Measurements from ENCODE around the gene ELL. TPM values are rescaled to one million over a fixed set of nuclear protein-coding genes. Genes with fewer than 3 reads are reported as not detected.
"Not testable (repeated sequence)": the region's sequence is repeated elsewhere in the genome, so short reads cannot be mapped to it uniquely, and the experiment has no call there.

ELL gene
- total RNA-seq, 1 donor from 2014 or later, result 27.8 TPM

GRCh38 chr19:18541258-18541991 is 19.6 kb upstream of the ELL start:
- intact Hi-C loops (cut with micrococcal nuclease), result no loop called here
- H3K27me3 Mint-ChIP-seq, result no peaks in the 10 kb centered on the region
- no peak for DNase-seq
- peak overlapping the region; percentile 37 for H3K27ac Mint-ChIP-seq
- no peaks in the 10 kb centered on the region for H3K9me3 Mint-ChIP-seq
- H3K36me3 Mint-ChIP-seq (ENCODE audit: low read depth), result peaks cover 24% of the 10 kb centered on the region
- H3K4me3 Mint-ChIP-seq, result peak overlapping the region; percentile 96
- H3K4me1 Mint-ChIP-seq, result peaks cover 22% of the 10 kb centered on the region

GRCh38 chr19:18540200-18540599 is 18.3 kb upstream of the ELL start:
- peaks cover 29% of the 10 kb centered on the region for H3K36me3 Mint-ChIP-seq (ENCODE audit: low read depth)
- H3K27me3 Mint-ChIP-seq; intact Hi-C loops (cut with micrococcal nuclease); H3K9me3 Mint-ChIP-seq; H3K4me3 Mint-ChIP-seq; DNase-seq: not testable (repeated sequence)
- peak overlapping the region; percentile 20 for H3K27ac Mint-ChIP-seq
- H3K4me1 Mint-ChIP-seq, result peaks cover 21% of the 10 kb centered on the region

GRCh38 chr19:18539372-18539771 is 17.5 kb upstream of the ELL start:
- Mint-ChIP-seq H3K27ac (no peak overlapping the region), H3K9me3 (no peaks in the 10 kb centered on the region)
- intact Hi-C loops (cut with micrococcal nuclease), result no loop called here

GRCh38 chr19:18538115-18538514 is 16.2 kb upstream of the ELL start:
- H3K9me3 Mint-ChIP-seq, result no peaks in the 10 kb centered on the region
- no peak overlapping the region for H3K4me3 Mint-ChIP-seq
- no peak overlapping the region for H3K27ac Mint-ChIP-seq
- H3K36me3 Mint-ChIP-seq (ENCODE audit: low read depth), result peaks cover 33% of the 10 kb centered on the region
- no peak for DNase-seq
- H3K27me3 Mint-ChIP-seq, result no peaks in the 10 kb centered on the region
- intact Hi-C loops (cut with micrococcal nuclease), result no loop called here
- peaks cover 11% of the 10 kb centered on the region for H3K4me1 Mint-ChIP-seq

More at GRCh38 chr19:18539372-18539771, 17.5 kb upstream of the ELL start:
- Mint-ChIP-seq H3K4me1 (peaks cover 18% of the 10 kb centered on the region), H3K27me3 (no peaks in the 10 kb centered on the region), H3K36me3 (ENCODE audit: low read depth) (peaks cover 31% of the 10 kb centered on the region), H3K4me3 (no peak overlapping the region)
- no peak for DNase-seq

GRCh38 chr19:18537431-18537830 is 15.6 kb upstream of the ELL start:
- peaks cover 33% of the 10 kb centered on the region for H3K36me3 Mint-ChIP-seq (ENCODE audit: low read depth)
- intact Hi-C loops (cut with micrococcal nuclease), result no loop called here

GRCh38 chr19:18536475-18536874 is 14.6 kb upstream of the ELL start:
- no peak for DNase-seq
- Mint-ChIP-seq H3K27ac (no peak overlapping the region), H3K27me3 (no peaks in the 10 kb centered on the region), H3K9me3 (no peaks in the 10 kb centered on the region), H3K36me3 (ENCODE audit: low read depth) (peaks cover 38% of the 10 kb centered on the region), H3K4me1 (peaks cover 3% of the 10 kb centered on the region), H3K4me3 (no peak overlapping the region)
- intact Hi-C loops (cut with micrococcal nuclease), result no loop called here

More at GRCh38 chr19:18537431-18537830, 15.6 kb upstream of the ELL start:
- Mint-ChIP-seq H3K4me1 (peaks cover 9% of the 10 kb centered on the region), H3K4me3 (no peak overlapping the region), H3K9me3 (no peaks in the 10 kb centered on the region), H3K27ac (no peak overlapping the region), H3K27me3 (no peaks in the 10 kb centered on the region)
- no peak for DNase-seq

- no peak overlapping the region for H3K27ac Mint-ChIP-seq
- DNase-seq, result no peak
- no peaks in the 10 kb centered on the region for H3K4me1 Mint-ChIP-seq
- no peak overlapping the region for H3K4me3 Mint-ChIP-seq
- intact Hi-C loops (cut with micrococcal nuclease), result no loop called here
- peaks cover 29% of the 10 kb centered on the region for H3K36me3 Mint-ChIP-seq (ENCODE audit: low read depth)
- no peaks in the 10 kb centered on the region for H3K9me3 Mint-ChIP-seq
- no peaks in the 10 kb centered on the region for H3K27me3 Mint-ChIP-seq
Measured at GRCh38 chr19:18533058-18533457, 11.2 kb upstream of the ELL start.

- Mint-ChIP-seq H3K36me3 (ENCODE audit: low read depth) (peaks cover 25% of the 10 kb centered on the region), H3K4me3 (no peak overlapping the region), H3K9me3 (no peaks in the 10 kb centered on the region), H3K27ac (peak overlapping the region; percentile 34), H3K27me3 (no peaks in the 10 kb centered on the region), H3K4me1 (no peaks in the 10 kb centered on the region)
- no peak for DNase-seq
- intact Hi-C loops (cut with micrococcal nuclease), result no loop called here
Measured at GRCh38 chr19:18532168-18532890, 10.5 kb upstream of the ELL start.

- H3K27ac Mint-ChIP-seq, result no peak overlapping the region
- no peak overlapping the region for H3K4me3 Mint-ChIP-seq
- intact Hi-C loops (cut with micrococcal nuclease), result no loop called here
- no peaks in the 10 kb centered on the region for H3K27me3 Mint-ChIP-seq
- H3K36me3 Mint-ChIP-seq (ENCODE audit: low read depth), result peaks cover 21% of the 10 kb centered on the region
- H3K4me1 Mint-ChIP-seq, result no peaks in the 10 kb centered on the region
- no peak for DNase-seq
- no peaks in the 10 kb centered on the region for H3K9me3 Mint-ChIP-seq
Measured at GRCh38 chr19:18531485-18531884, 9.6 kb upstream of the ELL start.

GRCh38 chr19:18529782-18530181 is 7.9 kb upstream of the ELL start:
- Mint-ChIP-seq H3K27ac (no peak overlapping the region), H3K4me1 (no peaks in the 10 kb centered on the region), H3K9me3 (no peaks in the 10 kb centered on the region), H3K36me3 (ENCODE audit: low read depth) (peaks cover 14% of the 10 kb centered on the region), H3K4me3 (no peak overlapping the region), H3K27me3 (no peaks in the 10 kb centered on the region)
- intact Hi-C loops (cut with micrococcal nuclease), result no loop called here
- DNase-seq, result no peak

GRCh38 chr19:18526316-18526715 is 4.4 kb upstream of the ELL start:
- peaks cover 4% of the 10 kb centered on the region for H3K4me1 Mint-ChIP-seq
- peaks cover 1% of the 10 kb centered on the region for H3K27me3 Mint-ChIP-seq
- intact Hi-C loops (cut with micrococcal nuclease), result no loop called here
- no peak overlapping the region for H3K4me3 Mint-ChIP-seq
- no peak for DNase-seq
- no peak overlapping the region for H3K27ac Mint-ChIP-seq
- peaks cover 2% of the 10 kb centered on the region for H3K36me3 Mint-ChIP-seq (ENCODE audit: low read depth)
- H3K9me3 Mint-ChIP-seq, result no peaks in the 10 kb centered on the region

GRCh38 chr19:18523841-18524240 is 2.0 kb upstream of the ELL start:
- peaks cover 14% of the 10 kb centered on the region for H3K4me1 Mint-ChIP-seq
- H3K4me3 Mint-ChIP-seq, result peak overlapping the region; percentile 45
- DNase-seq, result no peak
- peak overlapping the region; percentile 8 for H3K27ac Mint-ChIP-seq
- intact Hi-C loops (cut with micrococcal nuclease), result no loop called here
- H3K27me3 Mint-ChIP-seq, result peaks cover 1% of the 10 kb centered on the region
- H3K9me3 Mint-ChIP-seq, result no peaks in the 10 kb centered on the region
- H3K36me3 Mint-ChIP-seq (ENCODE audit: low read depth), result peaks cover 3% of the 10 kb centered on the region

GRCh38 chr19:18522862-18523440 is 1.1 kb upstream of the ELL start:
- intact Hi-C loops (cut with micrococcal nuclease), result loop anchor here (1.0 kb wide), 8 partner anchors 21 to 330 kb away; partner anchors contain the start of genes KXD1, MPV17L2 and UBA52
- not testable (repeated sequence) for DNase-seq; H3K27me3 Mint-ChIP-seq; H3K36me3 Mint-ChIP-seq (ENCODE audit: low read depth); H3K9me3 Mint-ChIP-seq
- Mint-ChIP-seq H3K4me1 (peaks cover 14% of the 10 kb centered on the region), H3K27ac (peak overlapping the region; percentile 88), H3K4me3 (peak overlapping the region; percentile 91)
